SK-N-SH (cell line): ENCODE results near the gene CMPK1. TPM values are rescaled to one million over a fixed set of nuclear protein-coding genes. Genes with fewer than 3 reads are reported as not detected.

ENCODE experiments used
- EP300 ChIP-seq, 2 experiments: IDR thresholded peaks; 2 replicates each; pipeline versions ENCODE4 v1.4.0 to v1.6.1; 2012; ENCODE audit warnings: borderline replicate concordance in 1 of 2, low read depth in 1 of 2, low read length in 1 of 2
- FOXJ3 ChIP-seq: sonication (generic); formaldehyde crosslinking; IDR thresholded peaks from 2 replicates; pipeline ENCODE4 v1.5.1; 2020; ENCODE audit warnings: mild to moderate bottlenecking, missing genetic modification reagents
- MEF2A ChIP-seq: IDR thresholded peaks from 2 replicates; pipeline ENCODE4 v1.4.0; 2012; ENCODE audit warnings: low read depth, borderline replicate concordance
- POLR2AphosphoS5 ChIP-seq: IDR thresholded peaks from 2 replicates; pipeline ENCODE4 v1.6.1; 2012; ENCODE audit warnings: low read depth, low read length
- SMC3 ChIP-seq: IDR thresholded peaks from 2 replicates; pipeline ENCODE4 v1.6.1; 2012; ENCODE audit warnings: low read depth, low read length, improper control_type of control experiment
- TCF12 ChIP-seq: IDR thresholded peaks from 2 replicates; pipeline ENCODE4 v1.4.0; 2012
- USF1 ChIP-seq: IDR thresholded peaks from 2 replicates; pipeline ENCODE4 v1.4.0; 2012; ENCODE audit warnings: low read depth, borderline replicate concordance
- polyA plus RNA-seq, 3 experiments: library from polyadenylated mRNA; depleted of rRNA; stranded (reverse); fragments of >200 nt; gene quantifications; 2 replicates each; pipeline ENCODE4 v1.2.3, GENCODE V29; 2012

Gene CMPK1
- polyA plus RNA-seq, 1 of the 3 experiments (the other 2 are of a cell fraction) = 17.5 TPM

- no peak for TF ChIP-seq USF1
- no peak for TF ChIP-seq POLR2AphosphoS5
- no peak for TF ChIP-seq FOXJ3 (CRISPR knock-in tag)
- TF ChIP-seq EP300 (IDR thresholded peaks at IDR 0.05; ENCODE audit: borderline replicate concordance in 1 of 2, low read depth in 1 of 2, low read length in 1 of 2) = no peak
- peak; percentile 43; the same call in 1 of the 2 replicates for TF ChIP-seq SMC3
- TF ChIP-seq TCF12 = no peak
- no peak for TF ChIP-seq MEF2A
These were observed 90.9 kb downstream of the CMPK1 start (continued) for GRCh38 chr1:47424336-47424982.

Other genes starting within 250 kb of the CMPK1 start
- not detected in 2 replicates for gene CYP4A22, start 196.3 kb upstream of the CMPK1 start, polyA plus RNA-seq (2012; rRNA removed)
- gene PDZK1IP1, start 143.8 kb upstream of the CMPK1 start, polyA plus RNA-seq (2012; rRNA removed) = not detected in 2 replicates
- not detected in 2 replicates for gene TAL1, start 101.6 kb upstream of the CMPK1 start, polyA plus RNA-seq (2012; rRNA removed)
- gene STIL, start 19.6 kb upstream of the CMPK1 start, polyA plus RNA-seq (2012; rRNA removed) = 4.9 and 5.8 TPM in 2 replicates
- not detected in 2 replicates for gene FOXE3, start 82.5 kb downstream of the CMPK1 start, polyA plus RNA-seq (2012; rRNA removed)
- gene FOXD2, start 104.3 kb downstream of the CMPK1 start, polyA plus RNA-seq (2012; rRNA removed) = not detected in 2 replicates